Fibroblast of upper back skin (primary cell): Measurements from ENCODE around the gene FRMD5.

Source experiments
- DNase-seq: peaks from one replicate; pipeline ENCODE4 v3.0.0-alpha.2; 2013

Gene FRMD5

GRCh38 chr15:43966646-43967045, 228.4 kb downstream of the FRMD5 start:
- peak; percentile 13 for DNase-seq

- peak; percentile 93 for DNase-seq
These were observed 236.2 kb downstream of the FRMD5 start for GRCh38 chr15:43958861-43959330.

GRCh38 chr15:43957724-43958123, 237.3 kb downstream of the FRMD5 start:
- DNase-seq = no peak

- DNase-seq = no peak
These were observed 239.9 kb downstream of the FRMD5 start for GRCh38 chr15:43955140-43955539.

GRCh38 chr15:43954181-43954621, 240.9 kb downstream of the FRMD5 start:
- DNase-seq = no peak

GRCh38 chr15:43953402-43953801, 241.7 kb downstream of the FRMD5 start:
- no peak for DNase-seq

GRCh38 chr15:43950531-43950930, 244.5 kb downstream of the FRMD5 start:
- no peak for DNase-seq

- DNase-seq = no peak
These were observed 246.3 kb downstream of the FRMD5 start for GRCh38 chr15:43948691-43949325.

GRCh38 chr15:43943511-43943910, 251.6 kb downstream of the FRMD5 start:
- DNase-seq = peak; percentile 74

GRCh38 chr15:43942194-43942593, 252.9 kb downstream of the FRMD5 start:
- no peak for DNase-seq

- no peak for DNase-seq
These were observed 253.5 kb downstream of the FRMD5 start for GRCh38 chr15:43941555-43941954.

GRCh38 chr15:43941071-43941470, 254.0 kb downstream of the FRMD5 start:
- DNase-seq = no peak

- DNase-seq = peak; percentile 37
These were observed 256.0 kb downstream of the FRMD5 start for GRCh38 chr15:43939070-43939469.

GRCh38 chr15:43934480-43934879, 260.6 kb downstream of the FRMD5 start:
- no peak for DNase-seq

GRCh38 chr15:43932907-43933306, 262.2 kb downstream of the FRMD5 start:
- DNase-seq = no peak

- DNase-seq = no peak
These were observed 263.2 kb downstream of the FRMD5 start for GRCh38 chr15:43931790-43932435.

GRCh38 chr15:43931119-43931518, 264.0 kb downstream of the FRMD5 start:
- DNase-seq = no peak

- no peak for DNase-seq
These were observed 264.5 kb downstream of the FRMD5 start for GRCh38 chr15:43930556-43930955.

- DNase-seq = peak; percentile 69
These were observed 265.0 kb downstream of the FRMD5 start for GRCh38 chr15:43930079-43930478.

GRCh38 chr15:43928152-43928551, 266.9 kb downstream of the FRMD5 start:
- DNase-seq = no peak

- DNase-seq = no peak
These were observed 267.9 kb downstream of the FRMD5 start for GRCh38 chr15:43927203-43927602.

- DNase-seq = no peak
These were observed 271.5 kb downstream of the FRMD5 start for GRCh38 chr15:43923553-43923952.

- peak; percentile 37 for DNase-seq
These were observed 273.1 kb downstream of the FRMD5 start for GRCh38 chr15:43922021-43922420.

GRCh38 chr15:43920815-43921214, 274.3 kb downstream of the FRMD5 start:
- peak; percentile 59 for DNase-seq

GRCh38 chr15:43920254-43920600, 274.8 kb downstream of the FRMD5 start:
- no peak for DNase-seq
